WTC11 (cell line): Measurements from ENCODE around the gene USH2A. TPM values are rescaled to one million over a fixed set of nuclear protein-coding genes. Genes with fewer than 3 reads are reported as not detected.

Source experiments
- ATAC-seq: fragments of 200-7000 bp; cut with Tn5 transposase; 2 replicates; pipeline ENCODE4 v1.10.0; 2021; ENCODE audit warnings: mild to moderate bottlenecking, moderate library complexity
- CTCF ChIA-PET: fragments of 300-600 bp; sonication (Branson Sonifier 250); formaldehyde crosslinking; loops from one replicate; lab custom pipeline; 2021; ENCODE audit warnings: antibody characterized with exemption; lab: Charles Lee
- POLR2A ChIA-PET: fragments of 350-600 bp; sonication (Branson Sonifier 250); formaldehyde crosslinking; loops from one replicate; lab custom pipeline; 2021; ENCODE audit warnings: antibody characterized with exemption; lab: Charles Lee
- DNase-seq: peaks from one replicate; pipeline ENCODE4 v3.0.0; 2021; ENCODE audit warnings: low spot score
- H3K27ac Mint-ChIP-seq: 2 replicates; pipeline ENCODE4 v1.8.0; 2021; ENCODE audit warnings: mixed read lengths
- H3K27me3 Mint-ChIP-seq: 2 replicates; pipeline ENCODE4 v1.8.0; 2021; ENCODE audit warnings: low read depth, mild to moderate bottlenecking, moderate library complexity, mixed read lengths
- H3K36me3 Mint-ChIP-seq: 2 replicates; pipeline ENCODE4 v1.8.0; 2021; ENCODE audit warnings: mixed read lengths
- H3K4me1 Mint-ChIP-seq: 2 replicates; pipeline ENCODE4 v1.8.0; 2022; ENCODE audit warnings: mixed read lengths
- H3K4me3 Mint-ChIP-seq: 2 replicates; pipeline ENCODE4 v1.8.0; 2021; ENCODE audit warnings: mild to moderate bottlenecking, moderate library complexity, mixed read lengths
- H3K9me3 Mint-ChIP-seq: 2 replicates; pipeline ENCODE4 v1.8.0; 2021; ENCODE audit warnings: mixed read lengths
- AFF4 ChIP-seq: sonication (generic); formaldehyde crosslinking; IDR thresholded peaks from 2 replicates; pipeline ENCODE4 v1.8.1; 2023; ENCODE audit warnings: mild to moderate bottlenecking, missing genetic modification reagents, borderline replicate concordance
- AR ChIP-seq: fragments of 250-450 bp; sonication (Bioruptor Pico); IDR thresholded peaks from 2 replicates; pipeline ENCODE4 v1.9.0; 2021; ENCODE audit warnings: mild to moderate bottlenecking
- ARID4B ChIP-seq: sonication (generic); formaldehyde crosslinking; IDR thresholded peaks from 2 replicates; pipeline ENCODE4 v1.8.0; 2023; ENCODE audit warnings: missing genetic modification reagents, mild to moderate bottlenecking, borderline replicate concordance
- ATF3 ChIP-seq: sonication (generic); formaldehyde crosslinking; conservative IDR thresholded peaks from 2 replicates; pipeline ENCODE4 v1.8.1; 2022; ENCODE audit warnings: mild to moderate bottlenecking, missing genetic modification reagents
- ATF6 ChIP-seq: sonication (generic); formaldehyde crosslinking; IDR thresholded peaks from 2 replicates; pipeline ENCODE4 v1.8.1; 2023; ENCODE audit warnings: mild to moderate bottlenecking, missing genetic modification reagents
- CREM ChIP-seq: sonication (generic); formaldehyde crosslinking; IDR thresholded peaks from 2 replicates; pipeline ENCODE4 v1.8.1; 2022; ENCODE audit warnings: mild to moderate bottlenecking, missing genetic modification reagents, moderate library complexity
- E2F1 ChIP-seq: sonication (generic); formaldehyde crosslinking; IDR thresholded peaks from 2 replicates; pipeline ENCODE4 v1.8.0; 2022; ENCODE audit warnings: mild to moderate bottlenecking, missing genetic modification reagents
- ERG ChIP-seq: fragments of 250-450 bp; sonication (Bioruptor Pico); IDR thresholded peaks from 2 replicates; pipeline ENCODE4 v1.8.0; 2021; ENCODE audit warnings: mild to moderate bottlenecking
- GRHL2 ChIP-seq: fragments of 250-450 bp; sonication (Bioruptor Pico); IDR thresholded peaks from 2 replicates; pipeline ENCODE4 v1.8.0; 2022; ENCODE audit warnings: mild to moderate bottlenecking, moderate library complexity; ENCODE audit not compliant: insufficient replicate concordance, severe bottlenecking
- MXD4 ChIP-seq: fragments of 250-450 bp; sonication (Bioruptor Pico); IDR thresholded peaks from 2 replicates; pipeline ENCODE4 v1.8.0; 2021; ENCODE audit warnings: mild to moderate bottlenecking, moderate library complexity, borderline replicate concordance
- MYBL2 ChIP-seq: sonication (generic); formaldehyde crosslinking; IDR thresholded peaks from 2 replicates; pipeline ENCODE4 v1.8.1; 2023; ENCODE audit warnings: mild to moderate bottlenecking, moderate library complexity, missing genetic modification reagents
- NFYB ChIP-seq: sonication (generic); formaldehyde crosslinking; conservative IDR thresholded peaks from 2 replicates; pipeline ENCODE4 v1.8.0; 2022; ENCODE audit warnings: low read depth, missing genetic modification reagents
- PRRX2 ChIP-seq: fragments of 250-450 bp; sonication (Bioruptor Pico); IDR thresholded peaks from 2 replicates; pipeline ENCODE4 v1.8.0; 2021; ENCODE audit warnings: mild to moderate bottlenecking
- SOX15 ChIP-seq: fragments of 250-450 bp; sonication (Bioruptor Pico); IDR thresholded peaks from 2 replicates; pipeline ENCODE4 v1.9.0; 2021; ENCODE audit warnings: mild to moderate bottlenecking
- ZMAT4 ChIP-seq: fragments of 250-450 bp; sonication (Bioruptor Pico); IDR thresholded peaks from 2 replicates; pipeline ENCODE4 v1.9.0; 2021; ENCODE audit warnings: mild to moderate bottlenecking
- ZNF138 ChIP-seq: sonication (generic); formaldehyde crosslinking; conservative IDR thresholded peaks from 2 replicates; pipeline ENCODE4 v1.8.1; 2022; ENCODE audit warnings: mild to moderate bottlenecking, moderate library complexity, missing genetic modification reagents
- ZNF281 ChIP-seq: sonication (generic); formaldehyde crosslinking; IDR thresholded peaks from 2 replicates; pipeline ENCODE4 v1.8.0; 2023; ENCODE audit warnings: mild to moderate bottlenecking, missing genetic modification reagents
- ZNF317 ChIP-seq: sonication (generic); formaldehyde crosslinking; IDR thresholded peaks from 2 replicates; pipeline ENCODE4 v1.8.1; 2023; ENCODE audit warnings: low read depth, mild to moderate bottlenecking, moderate library complexity, missing genetic modification reagents, borderline replicate concordance
- total RNA-seq: library from RNA; stranded (reverse); gene quantifications from 3 replicates; pipeline ENCODE4 v1.2.3, GENCODE V29; 2021

The USH2A gene
- total RNA-seq, 1 experiment from 2014 or later, result 0.37 TPM

GRCh38 chr1:216190438-216190837 lies 232.8 kb downstream of the USH2A start:
- H3K9me3 Mint-ChIP-seq, result no peaks in the 10 kb centered on the region
- ChIA-PET CTCF (interaction anchor here (1.8 kb wide), 1 partner anchor 31 kb away, joined by 7 read pairs; no protein-coding TSS in a partner anchor), POLR2A (no interaction called here)
- DNase-seq (no peak), ATAC-seq (no peak)
- H3K4me3 Mint-ChIP-seq, result no peak overlapping the region
- peaks cover 17% of the 10 kb centered on the region for H3K4me1 Mint-ChIP-seq
- no peaks in the 10 kb centered on the region for H3K27me3 Mint-ChIP-seq
- no peak overlapping the region for H3K27ac Mint-ChIP-seq
- H3K36me3 Mint-ChIP-seq, result no peaks in the 10 kb centered on the region
- TF ChIP-seq ZNF281 (CRISPR knock-in tag), result no peak
- no peak for TF ChIP-seq ZNF138 (CRISPR knock-in tag)
- TF ChIP-seq CREM (CRISPR knock-in tag), result no peak
- no peak for TF ChIP-seq MYBL2 (CRISPR knock-in tag)
- TF ChIP-seq ATF6, result no peak
- no peak for TF ChIP-seq ATF3 (CRISPR knock-in tag)
- TF ChIP-seq GRHL2, result no peak
- no peak for TF ChIP-seq MXD4 (CRISPR knock-in tag)
- TF ChIP-seq ZMAT4 (CRISPR knock-in tag), result no peak
- TF ChIP-seq ARID4B (CRISPR knock-in tag), result no peak
- TF ChIP-seq ERG (CRISPR knock-in tag), result no peak
- no peak for TF ChIP-seq E2F1 (CRISPR knock-in tag)
- no peak for TF ChIP-seq AFF4 (CRISPR knock-in tag)
- TF ChIP-seq AR (CRISPR knock-in tag), result no peak
- no peak for TF ChIP-seq ZNF317
- TF ChIP-seq SOX15 (CRISPR knock-in tag), result no peak
- TF ChIP-seq PRRX2 (CRISPR knock-in tag), result no peak
- TF ChIP-seq NFYB (CRISPR knock-in tag), result no peak
